ENCODE data around the gene POFUT1.

POFUT1 gene

DNA sequence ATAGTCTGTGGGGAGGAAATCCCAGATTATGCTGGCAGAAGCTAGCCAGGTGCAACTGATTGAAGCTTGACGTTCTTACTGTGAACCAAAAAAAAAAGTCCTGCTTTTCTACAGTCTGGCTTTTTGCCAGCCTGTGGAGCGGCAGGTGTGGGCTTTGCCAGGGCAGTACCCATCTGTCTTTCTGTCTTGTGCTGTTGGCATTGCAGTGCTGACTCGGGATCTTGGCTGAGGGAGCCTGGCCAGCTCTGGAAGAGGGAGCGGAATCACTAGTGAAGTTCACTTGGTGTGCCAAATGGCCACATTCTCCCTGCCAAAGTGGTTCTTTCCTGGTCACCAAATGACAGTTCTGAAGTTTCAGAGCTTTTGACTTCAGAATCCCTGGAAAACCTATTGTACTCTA lies 74.8 kb downstream of the POFUT1 start:
- no peak for DNase-seq

DNA sequence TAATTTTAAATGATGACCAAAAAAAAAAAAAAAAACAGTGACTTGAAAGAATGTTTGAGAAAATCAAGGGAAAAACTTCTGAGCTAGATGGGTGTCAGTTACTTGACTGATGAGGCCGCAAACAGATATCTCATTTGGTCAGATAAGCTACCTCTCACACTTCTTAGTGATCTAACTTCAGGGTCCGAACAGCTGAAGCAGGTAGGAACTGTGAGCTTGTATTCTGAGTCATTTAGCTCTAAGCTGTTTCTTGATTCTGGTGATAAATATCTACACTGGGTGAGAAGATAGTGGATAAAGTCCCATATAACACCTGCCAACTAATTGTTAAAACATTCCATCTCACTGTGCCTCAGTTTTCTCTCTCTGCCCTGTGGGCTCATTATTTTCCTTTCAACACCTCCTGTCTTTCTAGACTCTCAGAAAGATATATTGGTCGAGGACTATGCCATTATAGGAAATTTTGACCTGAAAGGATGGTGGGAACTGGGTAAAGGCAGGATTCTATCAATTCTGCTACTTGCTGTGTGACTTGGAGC lies 77.5 kb downstream of the POFUT1 start:
- DNase-seq = no peak

DNA sequence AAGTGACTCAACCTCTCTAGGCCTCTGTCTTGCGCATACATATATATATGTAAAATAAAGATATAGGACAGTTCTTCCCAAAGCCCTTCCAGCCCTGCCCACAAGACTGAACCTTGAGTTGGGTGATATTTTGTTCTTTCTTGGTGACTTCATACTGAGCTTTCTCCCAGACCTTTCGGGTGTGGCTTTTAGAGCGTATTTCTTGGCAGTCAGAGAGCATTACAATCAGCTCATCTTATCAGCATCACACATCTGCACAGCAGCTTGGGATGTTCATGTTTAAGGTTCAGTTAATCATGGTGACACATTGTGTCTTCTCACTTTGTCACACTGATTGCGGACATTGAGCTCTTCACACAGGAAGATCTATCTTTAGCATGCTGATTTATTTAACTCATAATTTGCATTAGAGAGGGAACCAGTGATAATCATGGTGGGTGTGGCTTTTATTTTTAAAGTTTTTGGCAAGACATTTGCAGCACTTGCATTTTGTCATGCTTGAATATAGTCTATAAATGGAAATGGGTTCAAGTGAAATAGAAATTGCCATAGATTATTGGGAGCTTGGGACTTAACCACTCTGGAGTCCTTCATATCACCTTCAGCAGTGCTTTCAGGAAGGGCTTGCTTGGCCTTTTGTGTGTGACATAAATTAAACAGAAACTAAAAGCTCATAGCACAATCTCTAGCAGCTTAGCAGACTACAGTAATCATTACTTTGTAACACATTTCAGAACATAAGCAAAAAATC lies 78.1 kb downstream of the POFUT1 start:
- DNase-seq = peak; percentile 67

DNA sequence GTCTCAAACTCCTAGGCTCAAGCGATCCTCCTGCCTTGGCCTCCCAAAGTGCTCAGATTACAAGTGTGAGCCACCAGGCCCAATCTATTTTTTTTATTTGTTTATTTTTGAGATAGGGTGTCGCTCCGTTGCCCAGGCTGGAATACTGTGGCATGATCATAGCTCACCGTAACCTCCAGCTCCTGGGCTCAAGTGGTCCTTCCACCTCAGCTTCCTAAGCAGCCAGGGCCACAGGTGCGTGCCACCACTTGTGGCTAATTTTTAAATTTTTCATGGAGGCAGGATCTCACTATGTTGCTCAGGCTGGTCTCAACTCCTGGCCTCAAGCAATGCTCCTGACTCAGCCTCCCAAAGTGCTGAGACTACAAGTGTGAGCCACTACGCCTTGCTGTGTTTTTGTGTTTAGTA lies 79.6 kb downstream of the POFUT1 start:
- no peak for DNase-seq

Measured in stimulated activated CD4-positive, alpha-beta T cell treated with anti-CD3 and anti-CD28 coated beads, Interleukin-4, amount 100 ng/mL, for 24 hours (primary cell).